Stimulated activated CD4-positive, alpha-beta T cell treated with anti-CD3 and anti-CD28 coated beads, Interleukin-15, amount 100 ng/mL, for 1 hour (primary cell): ENCODE results near the gene LIPF.
"Not testable (repeated sequence)": the region's sequence is repeated elsewhere in the genome, so short reads cannot be mapped to it uniquely, and the experiment has no call there.

ENCODE experiments used
- DNase-seq, 2 donors: peaks; one replicate each; pipeline ENCODE4 v3.0.0-alpha.2; 2020; ENCODE audit warnings: low read depth in 1 of 2, low spot score in 1 of 2

The LIPF gene

GRCh38 chr10:88672041-88672440 is 7.8 kb downstream of the LIPF start:
- DNase-seq: no peak

- no peak for DNase-seq
These were observed 12.2 kb downstream of the LIPF start for GRCh38 chr10:88676283-88677060.

- DNase-seq: no peak
These were observed 16.7 kb downstream of the LIPF start for GRCh38 chr10:88680958-88681357.

GRCh38 chr10:88682491-88682890 is 18.2 kb downstream of the LIPF start:
- DNase-seq: no peak

GRCh38 chr10:88687853-88688467 is 23.7 kb downstream of the LIPF start:
- no peak for DNase-seq

GRCh38 chr10:88689366-88689765 is 25.1 kb downstream of the LIPF start:
- no peak for DNase-seq

- no peak for DNase-seq
These were observed 29.3 kb downstream of the LIPF start for GRCh38 chr10:88693392-88694020.

- no peak for DNase-seq
These were observed 38.8 kb downstream of the LIPF start for GRCh38 chr10:88702848-88703597.

- no peak for DNase-seq
These were observed 41.7 kb downstream of the LIPF start, which contains the start of gene LIPK for GRCh38 chr10:88705958-88706357. LIPK (plus strand) TSS chr10:88706249; CDS start chr10:88724544, 18,295 bp downstream.

GRCh38 chr10:88707429-88708155 is 43.4 kb downstream of the LIPF start:
- DNase-seq: no peak

- DNase-seq: not testable (repeated sequence)
These were observed 45.1 kb downstream of the LIPF start for GRCh38 chr10:88709361-88709760.

GRCh38 chr10:88715517-88715916 is 51.3 kb downstream of the LIPF start:
- DNase-seq: no peak

- DNase-seq: no peak
These were observed 57.1 kb downstream of the LIPF start for GRCh38 chr10:88721392-88721791.

- no peak for DNase-seq
These were observed 61.6 kb downstream of the LIPF start for GRCh38 chr10:88725798-88726197.

- peak in 1 of 2 donors; percentile 2 for DNase-seq
These were observed 64.0 kb downstream of the LIPF start for GRCh38 chr10:88728107-88728763.
